ENCODE results near the gene TFR2. TPM values are rescaled to one million over a fixed set of nuclear protein-coding genes. Genes with fewer than 3 reads are reported as not detected.

TFR2 gene
- total and polyA plus RNA-seq, 9 of the 15 experiments (the other 6 are each of a cell fraction or from before 2014, with no cell fraction given): 3.8 to 123 (median 51.1) TPM

- TF ChIP-seq CLOCK (CRISPR knock-in tag; IDR thresholded peaks at IDR 0.05; ENCODE audit: borderline replicate concordance): no peak
- TF ChIP-seq JUNB (CRISPR knock-in tag; conservative IDR thresholded peaks at IDR 0.05): no peak
- no peak for TF ChIP-seq RBM22 (IDR thresholded peaks at IDR 0.05; ENCODE audit: low read depth, low read length, poor library complexity, severe bottlenecking)
- no peak for TF ChIP-seq PHF8 (IDR thresholded peaks at IDR 0.05; ENCODE audit: borderline replicate concordance, low read length)
- TF ChIP-seq THRB (CRISPR knock-in tag; conservative IDR thresholded peaks at IDR 0.05): no peak
- TF ChIP-seq SUPT5H (IDR thresholded peaks at IDR 0.05): no peak
- peak; percentile 12 for TF ChIP-seq CTCFL (IDR thresholded peaks at IDR 0.05; ENCODE audit: borderline replicate concordance, insufficient read depth, low read depth, low read length, poor library complexity, severe bottlenecking)
- TF ChIP-seq ZNF696 (CRISPR knock-in tag; conservative IDR thresholded peaks at IDR 0.05): no peak
- no peak for TF ChIP-seq ELF1 (tag; IDR thresholded peaks at IDR 0.05)
- peak; percentile 90 for TF ChIP-seq E2F4 (CRISPR knock-in tag; IDR thresholded peaks at IDR 0.05; ENCODE audit: low read depth)
- TF ChIP-seq ZNF263 (CRISPR knock-in tag; IDR thresholded peaks at IDR 0.05; ENCODE audit: borderline replicate concordance): peak; percentile 70; the same call in 1 of the 2 replicates
- no peak for TF ChIP-seq PHF21A (IDR thresholded peaks at IDR 0.05; ENCODE audit: borderline replicate concordance, low read depth)
- peak; percentile 76 for TF ChIP-seq SMAD4 (CRISPR knock-in tag; conservative IDR thresholded peaks at IDR 0.05)
- no peak; the same call in 1 of the 2 replicates for TF ChIP-seq STAG1 (CRISPR knock-in tag; IDR thresholded peaks at IDR 0.05; ENCODE audit: borderline replicate concordance)
- TF ChIP-seq THRAP3 (IDR thresholded peaks at IDR 0.05; ENCODE audit: borderline replicate concordance): no peak
- TF ChIP-seq ATF2 (CRISPR knock-in tag; IDR thresholded peaks at IDR 0.05): no peak
- TF ChIP-seq SAP30 (IDR thresholded peaks at IDR 0.05; ENCODE audit: borderline replicate concordance, insufficient read depth, low read depth, low read length, poor library complexity, severe bottlenecking): no peak
- no peak for TF ChIP-seq KLF6 (CRISPR knock-in tag; IDR thresholded peaks at IDR 0.05; ENCODE audit: borderline replicate concordance)
Observed at GRCh38 chr7:100655908-100656674, 14.7 kb upstream of the TFR2 start, which contains the start of gene ACTL6B (continued).

Data from K562 (cell line).